Right ventricle myocardium superior (tissue), 1 donor: ENCODE results near the gene INPP5E. TPM values are rescaled to one million over a fixed set of nuclear protein-coding genes. Genes with fewer than 3 reads are reported as not detected.

ENCODE experiments used
- ATAC-seq: fragments of 200-7000 bp; cut with Tn5 transposase; one replicate; pipeline ENCODE4 v1.9.1; 2020; ENCODE audit warnings: mild to moderate bottlenecking; ENCODE audit not compliant: poor library complexity
- DNase-seq: peaks from one replicate; pipeline ENCODE4 v3.0.0-alpha.2; 2020
- intact Hi-C: fragments of 100-400 bp; cut with DNase I; formaldehyde crosslinking; loops from one replicate; pipeline ENCODE4 v1.11.2; 2022
- total RNA-seq: library from RNA; stranded (reverse); fragmentation: NEBNext Ultra II Directional; extraction: Animal tissue kit (Norgen Biotek cat#: 25700); gene quantifications from one replicate; pipeline ENCODE4 v1.2.1, GENCODE V29; 2021
- donor health status: DM: no; HTN: yes; CAD: no; lungs with severe emphysema.

INPP5E gene
- total RNA-seq, 1 donor from 2014 or later = 10.5 TPM

- no peak for DNase-seq
- intact Hi-C loops = no loop called here
- no peak for ATAC-seq
Observed at GRCh38 chr9:136474974-136475865, 35.6 kb upstream of the INPP5E start.

DNA sequence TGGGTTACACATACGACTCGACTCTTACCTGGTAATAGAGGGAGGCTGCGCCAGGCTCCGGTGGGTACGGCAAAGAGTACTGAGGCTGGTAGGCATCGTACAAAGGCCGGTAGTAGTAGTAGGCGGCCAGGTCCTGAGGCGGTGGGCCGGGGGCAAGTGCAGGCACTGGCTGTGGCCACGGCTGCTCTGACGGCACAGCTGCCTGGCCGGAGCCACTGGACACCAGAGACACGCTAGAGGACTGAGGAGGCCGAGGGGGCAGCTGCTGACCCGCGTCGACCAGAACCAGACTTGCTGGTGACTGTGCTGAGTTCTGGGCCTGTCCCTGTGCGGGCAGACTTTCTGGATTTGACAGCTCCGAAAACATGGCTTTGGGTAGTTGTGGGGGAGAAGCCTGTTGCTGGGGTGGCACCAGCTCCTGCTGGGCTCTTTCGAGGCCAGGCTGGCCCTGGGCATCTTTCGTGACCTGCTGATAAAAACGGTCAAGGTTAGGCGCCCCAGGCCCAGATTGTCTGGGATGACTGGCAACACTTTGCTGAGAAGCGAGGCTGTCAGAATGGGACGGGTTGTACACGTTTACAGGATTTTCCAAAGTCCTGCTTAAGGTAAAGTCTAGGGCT, 34.5 kb upstream of the INPP5E start:
- intact Hi-C loops = no loop called here
- ATAC-seq (no peak), DNase-seq (no peak)

- no peak for ATAC-seq
- intact Hi-C loops = no loop called here
Observed at GRCh38 chr9:136473354-136473721, 33.7 kb upstream of the INPP5E start.

DNA sequence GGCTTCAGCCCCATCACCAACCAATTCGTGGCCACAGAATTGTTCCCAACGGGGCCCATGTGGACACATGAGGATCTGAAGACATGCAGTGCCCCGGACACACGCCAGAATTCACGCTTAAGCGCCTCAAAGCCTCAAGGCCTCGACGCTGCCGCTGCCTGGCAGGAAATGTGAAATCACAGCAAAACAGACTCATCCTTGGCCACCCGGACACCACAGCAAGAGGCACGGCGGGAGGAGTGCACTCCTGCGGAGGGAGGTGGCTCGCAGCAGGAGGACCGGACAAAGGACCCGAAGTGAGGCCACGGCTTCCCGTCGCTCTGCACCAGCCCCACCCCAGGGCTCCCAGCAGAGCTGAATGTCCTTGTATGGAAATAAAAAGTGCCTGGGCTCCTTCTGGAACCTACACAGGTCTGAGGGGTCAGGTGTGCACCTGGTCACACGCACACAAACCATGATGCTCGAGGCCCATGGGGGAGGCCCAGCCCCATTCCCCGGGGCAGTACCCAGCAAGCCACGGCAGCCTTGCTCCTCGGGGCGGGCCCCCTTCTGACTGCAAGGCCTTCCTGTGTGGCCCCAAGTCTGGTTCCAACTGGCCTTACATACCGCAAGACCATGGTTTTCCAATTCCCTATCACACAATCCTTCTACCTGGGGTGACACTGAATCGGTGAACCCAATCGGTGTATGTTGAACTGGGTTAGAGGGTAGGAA, 33.2 kb upstream of the INPP5E start:
- intact Hi-C loops = no loop called here
- DNase-seq (no peak), ATAC-seq (no peak)

More at GRCh38 chr9:136473354-136473721, 33.7 kb upstream of the INPP5E start:
- DNase-seq = no peak

GRCh38 chr9:136471802-136472487, 32.3 kb upstream of the INPP5E start:
- ATAC-seq (no peak), DNase-seq (no peak)
- intact Hi-C loops = no loop called here

- intact Hi-C loops = no loop called here
- DNase-seq (no peak), ATAC-seq (no peak)
Observed at GRCh38 chr9:136470792-136471469, 31.3 kb upstream of the INPP5E start.

DNA sequence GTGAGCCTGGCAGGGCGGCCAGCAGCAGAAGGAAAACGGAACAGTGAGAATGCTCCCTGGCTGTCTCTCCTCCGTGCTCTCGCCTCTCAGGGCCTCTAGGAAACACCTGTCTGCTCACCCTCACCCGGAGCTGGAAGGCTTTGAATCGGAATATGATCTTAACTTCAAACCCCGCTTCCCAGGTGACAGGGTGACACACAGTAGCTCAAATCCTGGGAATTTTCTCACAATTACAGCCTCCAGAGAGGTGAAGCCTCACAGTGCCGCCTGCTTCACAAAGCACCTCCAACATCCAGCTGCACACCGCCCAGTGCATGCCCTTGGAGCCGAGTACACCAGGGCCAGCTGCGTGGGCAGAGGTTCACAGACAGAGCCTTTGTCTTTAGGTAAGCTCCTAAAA, 30.7 kb upstream of the INPP5E start:
- DNase-seq (no peak), ATAC-seq (no peak)
- intact Hi-C loops = no loop called here

- DNase-seq = no peak
- no peak for ATAC-seq
- intact Hi-C loops = no loop called here
Observed at GRCh38 chr9:136467766-136468165, 28.1 kb upstream of the INPP5E start.

DNA sequence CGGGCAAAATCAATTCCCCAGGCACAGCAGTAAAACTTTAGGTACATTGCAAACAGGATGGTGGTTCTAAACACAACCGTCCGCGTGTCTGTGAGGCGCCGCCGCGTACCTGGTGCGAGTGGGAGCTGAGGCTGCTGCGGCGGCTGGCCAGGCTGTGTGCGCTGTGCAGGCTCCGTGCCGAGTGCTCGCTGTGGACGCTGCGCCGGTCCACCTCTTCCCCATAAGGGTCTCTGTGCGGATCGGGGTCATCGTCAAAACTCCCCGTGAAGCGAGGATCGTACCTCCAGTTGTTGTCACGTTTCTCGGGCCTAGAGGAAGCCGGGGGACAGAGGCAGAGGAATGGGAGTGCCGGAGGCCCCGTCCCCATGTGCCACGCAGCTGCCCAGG, 26.5 kb upstream of the INPP5E start:
- DNase-seq = no peak
- no peak for ATAC-seq
- intact Hi-C loops = no loop called here

DNA sequence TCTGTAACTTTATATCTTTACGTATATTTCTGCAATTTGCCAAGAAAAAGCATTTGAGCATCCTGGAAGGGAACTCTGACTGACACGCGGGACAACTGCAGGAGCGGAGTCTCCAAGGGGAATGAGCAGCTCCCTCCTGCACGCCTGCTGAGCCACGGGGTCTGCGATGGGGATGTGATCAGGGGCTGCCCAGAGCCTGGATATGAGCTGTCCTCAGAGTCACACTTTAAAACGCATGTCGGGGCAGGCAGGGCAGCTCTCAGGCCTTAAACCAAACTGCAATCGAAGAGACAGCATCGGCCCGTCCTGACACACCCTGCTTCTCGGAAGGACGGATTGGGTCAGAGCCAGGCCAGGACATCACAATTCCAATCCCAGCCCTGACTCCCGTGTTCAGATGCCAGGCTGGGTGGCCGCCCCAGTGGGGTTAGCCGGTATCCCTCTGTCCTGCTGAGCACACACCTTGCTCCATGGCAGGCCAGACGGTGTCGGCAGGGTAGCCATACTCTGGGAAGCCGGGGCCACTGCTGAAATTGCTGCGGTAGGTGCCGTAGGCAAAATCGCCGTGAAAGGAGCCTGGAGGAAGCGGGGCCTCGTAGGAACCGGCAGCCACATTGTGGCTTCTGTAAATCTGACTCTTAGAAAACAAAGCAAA, 26.0 kb upstream of the INPP5E start:
- intact Hi-C loops = no loop called here
- DNase-seq (no peak), ATAC-seq (no peak)

GRCh38 chr9:136464241-136464640, 24.6 kb upstream of the INPP5E start:
- ATAC-seq (no peak), DNase-seq (no peak)
- intact Hi-C loops = no loop called here

- DNase-seq (no peak), ATAC-seq (no peak)
- intact Hi-C loops = no loop called here
Observed at GRCh38 chr9:136463578-136463977, 23.9 kb upstream of the INPP5E start.

DNA sequence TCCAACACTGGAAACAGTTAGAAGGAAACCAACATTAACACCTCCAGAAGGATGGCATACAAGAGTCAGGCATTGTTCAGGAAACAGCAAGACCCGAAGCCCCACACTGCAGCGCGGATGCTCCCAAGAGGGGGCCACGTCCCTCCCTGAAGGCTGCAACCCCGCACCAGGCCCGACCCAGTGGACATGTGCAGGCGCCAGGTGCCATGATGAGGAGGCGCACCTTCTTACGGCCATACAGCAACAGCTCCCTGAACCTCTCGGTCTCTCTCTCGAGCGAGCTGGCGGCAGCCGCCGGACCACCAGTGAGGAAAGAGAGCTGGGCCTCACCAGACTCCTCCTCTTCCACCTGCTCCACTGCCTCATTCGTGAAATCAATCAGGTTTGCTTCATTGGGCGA, 23.0 kb upstream of the INPP5E start:
- no peak for DNase-seq
- ATAC-seq = no peak
- intact Hi-C loops = no loop called here

- ATAC-seq (no peak), DNase-seq (no peak)
- intact Hi-C loops = no loop called here
Observed at GRCh38 chr9:136460772-136461325, 21.2 kb upstream of the INPP5E start.

DNA sequence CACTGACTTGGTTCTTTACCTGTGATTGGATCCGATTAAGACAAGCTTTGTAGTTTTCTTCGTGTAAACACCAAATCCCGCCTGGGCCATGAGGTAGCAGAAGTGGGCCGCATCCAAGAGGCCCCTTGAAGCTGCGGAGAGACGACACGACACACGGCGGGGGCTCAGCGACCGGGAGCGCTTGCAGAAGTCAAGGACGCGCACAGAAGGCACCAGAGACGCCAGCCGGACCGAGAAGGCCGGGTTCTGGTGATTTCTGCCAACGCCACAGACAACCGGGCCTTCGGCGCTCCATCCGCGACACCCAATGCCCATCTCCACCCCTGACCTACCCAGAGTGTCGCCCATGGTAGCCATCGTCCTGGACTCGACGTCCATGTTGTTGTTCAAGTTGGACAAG, 19.8 kb upstream of the INPP5E start:
- no peak for ATAC-seq
- DNase-seq = no peak
- intact Hi-C loops = no loop called here

DNA sequence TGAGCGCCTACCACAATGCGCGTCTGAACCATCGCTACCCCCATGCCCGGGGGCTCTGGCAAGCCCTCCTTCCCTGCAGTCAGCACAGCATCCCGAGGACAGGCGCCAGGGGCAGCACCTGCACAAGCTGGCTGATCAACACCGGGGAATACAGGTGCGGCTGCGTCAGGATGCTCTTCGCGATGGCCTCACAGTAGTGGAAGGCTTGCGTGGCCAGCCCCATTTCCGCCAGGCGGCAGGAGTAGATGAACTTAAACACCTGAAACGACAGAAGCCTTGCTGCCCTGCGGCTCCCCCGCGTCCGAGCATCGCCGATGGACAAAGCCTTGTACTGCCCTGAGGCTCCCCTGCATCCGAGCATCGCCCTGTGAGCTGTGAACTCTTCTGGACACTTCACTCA, 17.7 kb upstream of the INPP5E start:
- ATAC-seq = no peak
- no peak for DNase-seq
- intact Hi-C loops = no loop called here

GRCh38 chr9:136456258-136456657, 16.6 kb upstream of the INPP5E start:
- intact Hi-C loops = no loop called here
- DNase-seq = no peak
- ATAC-seq = no peak
